Osteoblast (primary cell): ENCODE data around the gene DHRS4. TPM values are rescaled to one million over a fixed set of nuclear protein-coding genes. Genes with fewer than 3 reads are reported as not detected.
"Not testable (repeated sequence)": the region's sequence is repeated elsewhere in the genome, so short reads cannot be mapped to it uniquely, and the experiment has no call there.

Experiments
- DNase-seq: peaks from one replicate; pipeline ENCODE4 v3.0.0; 2011; ENCODE audit warnings: low spot score, mixed read lengths; ENCODE audit not compliant: insufficient read length; ENCODE audit errors: missing footprints
- H2AFZ ChIP-seq: 2 replicates; pipeline ENCODE4 v1.6.0; 2011; ENCODE audit warnings: mild to moderate bottlenecking, low read length
- H3K27ac ChIP-seq: 2 replicates; pipeline ENCODE4 v1.5.1; 2011; ENCODE audit warnings: mild to moderate bottlenecking, low read depth, low read length, moderate library complexity
- H3K27me3 ChIP-seq: 2 replicates; pipeline ENCODE4 v1.6.0; 2012; ENCODE audit warnings: mild to moderate bottlenecking, control low read depth, inconsistent platforms, low read length, moderate library complexity; ENCODE audit not compliant: insufficient read depth
- H3K36me3 ChIP-seq: 2 replicates; pipeline ENCODE4 v1.5.1; 2011; ENCODE audit warnings: mild to moderate bottlenecking, low read length, control low read depth, moderate library complexity; ENCODE audit not compliant: insufficient read depth
- H3K4me1 ChIP-seq: 2 replicates; pipeline ENCODE4 v1.5.1; 2011; ENCODE audit warnings: mild to moderate bottlenecking, low read length, control low read depth, moderate library complexity; ENCODE audit not compliant: insufficient read depth
- H3K4me2 ChIP-seq: 2 replicates; pipeline ENCODE4 v1.6.0; 2011; ENCODE audit warnings: mild to moderate bottlenecking, low read length; ENCODE audit not compliant: insufficient read depth
- H3K4me3 ChIP-seq: fragments of 200-600 bp; sonication (generic); 3 replicates; pipeline ENCODE4 v1.5.1; 2012; ENCODE audit warnings: mild to moderate bottlenecking, low read length, inconsistent platforms; ENCODE audit not compliant: insufficient read depth
- H3K79me2 ChIP-seq: 2 replicates; pipeline ENCODE4 v1.6.0; 2012; ENCODE audit warnings: mild to moderate bottlenecking, low read length, control low read depth, inconsistent platforms; ENCODE audit not compliant: insufficient read depth
- H3K9me3 ChIP-seq: 2 replicates; pipeline ENCODE4 v1.5.1; 2011; ENCODE audit warnings: low read depth, low read length, control low read depth
- H4K20me1 ChIP-seq: 2 replicates; pipeline ENCODE4 v1.6.0; 2012; ENCODE audit warnings: mild to moderate bottlenecking, low read length, control low read depth; ENCODE audit not compliant: insufficient read depth
- CTCF ChIP-seq: IDR thresholded peaks from 2 replicates; pipeline ENCODE4 v1.5.1; 2011; ENCODE audit warnings: mild to moderate bottlenecking, low read depth, low read length, moderate library complexity; ENCODE audit errors: extremely low read depth
- total RNA-seq: library from RNA; depleted of rRNA; stranded (reverse); fragments of >200 nt; gene quantifications from 2 replicates; pipeline ENCODE4 v1.2.3, GENCODE V29; 2012

Gene DHRS4
- total RNA-seq, 1 donor, result 31.5 TPM

DNA sequence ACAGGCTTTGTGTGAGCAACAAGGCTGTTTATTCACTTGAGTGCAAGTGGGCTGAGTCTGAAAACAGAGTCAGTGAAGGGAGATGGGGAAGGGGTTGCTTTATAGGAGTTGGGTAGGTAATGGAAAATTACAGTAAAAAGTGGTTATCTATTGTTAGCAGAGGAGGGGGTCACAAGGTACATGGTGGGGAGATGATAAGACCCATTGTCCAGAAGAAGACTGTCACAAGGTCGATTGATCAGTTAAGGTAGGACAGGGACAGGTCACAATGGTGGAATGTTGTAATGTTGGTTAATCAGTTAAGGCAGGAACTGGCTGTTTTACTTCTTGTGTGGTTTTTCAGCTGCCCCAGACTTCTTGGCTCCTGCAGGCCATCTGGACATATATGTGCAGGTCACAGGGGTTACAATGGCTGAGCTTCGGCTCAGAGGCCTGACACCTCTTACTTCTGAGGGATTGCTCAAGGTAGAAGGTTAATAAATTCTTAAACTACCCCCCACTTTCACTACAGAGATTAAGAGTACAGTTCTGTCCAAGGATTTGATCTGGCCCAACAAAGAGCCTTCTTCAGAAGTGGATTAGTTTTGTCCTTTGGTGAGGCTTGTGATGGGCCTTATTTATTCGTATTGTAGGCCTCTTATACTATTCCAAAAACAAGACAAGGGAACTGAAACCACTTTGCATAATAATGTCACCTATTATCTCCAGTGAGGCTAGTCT, 13.8 kb upstream of the DHRS4 start:
- Histone ChIP-seq H3K9me3 (no peaks in the 10 kb centered on the region), H3K4me1 (no peaks in the 10 kb centered on the region), H4K20me1 (no peaks in the 10 kb centered on the region), H3K4me3 (no peak overlapping the region), H3K36me3 (no peaks in the 10 kb centered on the region), H3K4me2 (no peak overlapping the region), H3K27me3 (no peaks in the 10 kb centered on the region), H3K79me2 (no peaks in the 10 kb centered on the region), H3K27ac (no peak overlapping the region), H2AFZ (no peak overlapping the region)
- DNase-seq, result no peak
- no peak for TF ChIP-seq CTCF

DNA sequence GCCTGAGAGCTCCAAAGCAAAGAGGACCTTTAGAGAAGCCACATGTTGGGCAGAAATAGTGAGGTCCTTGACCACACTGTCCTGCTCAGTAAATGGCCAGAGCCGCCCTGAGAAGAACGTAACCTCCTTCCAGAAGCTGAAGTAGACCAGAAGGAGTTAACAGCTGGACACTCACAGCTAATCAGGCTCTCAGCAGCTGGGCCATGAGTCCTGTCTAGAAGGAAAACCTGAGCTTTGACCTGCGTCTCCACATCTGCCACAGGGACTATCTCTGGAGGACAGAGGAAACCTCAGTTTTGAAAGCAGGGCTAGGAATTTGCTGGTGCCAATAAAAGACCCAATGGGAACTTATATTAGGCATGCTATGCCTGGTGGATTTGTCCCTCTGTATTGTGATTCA, 12.3 kb upstream of the DHRS4 start:
- Histone ChIP-seq H3K36me3 (no peaks in the 10 kb centered on the region), H3K4me1 (no peaks in the 10 kb centered on the region), H3K27me3 (no peaks in the 10 kb centered on the region), H3K79me2 (no peaks in the 10 kb centered on the region), H3K4me3 (no peak overlapping the region), H3K4me2 (no peak overlapping the region), H2AFZ (no peak overlapping the region), H4K20me1 (no peaks in the 10 kb centered on the region), H3K27ac (no peak overlapping the region), H3K9me3 (no peaks in the 10 kb centered on the region)
- DNase-seq, result no peak
- no peak for TF ChIP-seq CTCF

DNA sequence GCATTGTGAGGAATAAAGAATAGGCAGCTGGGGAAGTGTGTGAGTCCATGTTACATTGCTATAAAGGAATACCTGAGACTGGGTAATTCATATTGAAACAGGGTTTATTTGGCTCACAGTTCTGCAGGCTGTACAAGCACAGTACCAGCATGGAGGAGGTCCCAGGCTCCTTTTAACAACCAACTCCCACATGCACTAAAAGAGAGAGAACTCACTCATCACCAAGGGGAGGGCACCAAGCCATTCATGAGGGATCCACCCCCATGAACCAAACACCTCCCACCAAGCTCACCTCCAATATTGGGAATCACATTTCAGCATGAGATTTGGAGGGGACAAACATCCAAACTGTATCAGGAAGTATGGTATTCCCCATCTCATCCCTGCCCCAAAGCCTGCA, 11.9 kb upstream of the DHRS4 start:
- Histone ChIP-seq H4K20me1 (no peaks in the 10 kb centered on the region), H3K9me3 (no peaks in the 10 kb centered on the region), H3K4me1 (no peaks in the 10 kb centered on the region), H3K4me3 (no peak overlapping the region), H3K27ac (no peak overlapping the region), H3K4me2 (no peak overlapping the region), H2AFZ (no peak overlapping the region), H3K79me2 (no peaks in the 10 kb centered on the region), H3K27me3 (no peaks in the 10 kb centered on the region), H3K36me3 (no peaks in the 10 kb centered on the region)
- TF ChIP-seq CTCF, result no peak
- no peak for DNase-seq

DNA sequence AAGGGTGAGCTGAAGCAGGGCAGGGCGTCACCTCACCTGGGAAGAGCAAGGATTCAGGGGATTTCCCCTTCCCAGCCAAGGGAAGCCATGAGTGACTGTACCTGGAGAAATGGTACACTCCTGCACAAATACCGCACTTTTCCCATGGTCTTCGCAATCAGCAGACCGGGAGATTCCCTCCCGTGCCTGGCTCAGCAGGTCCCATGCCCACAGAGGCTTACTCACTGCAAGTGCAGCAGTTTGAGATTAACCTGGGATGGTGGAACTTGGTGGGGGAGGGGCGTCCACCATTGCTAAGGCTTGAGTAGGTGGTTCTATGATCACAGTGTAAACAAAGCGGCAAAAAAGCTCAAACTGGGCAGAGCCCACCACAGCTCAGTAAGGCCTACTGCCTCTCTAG, 11.0 kb upstream of the DHRS4 start:
- Histone ChIP-seq H3K36me3 (no peaks in the 10 kb centered on the region), H3K27me3 (no peaks in the 10 kb centered on the region), H2AFZ (no peak overlapping the region), H4K20me1 (no peaks in the 10 kb centered on the region), H3K4me3 (no peak overlapping the region), H3K27ac (no peak overlapping the region), H3K4me2 (no peak overlapping the region), H3K9me3 (no peaks in the 10 kb centered on the region), H3K4me1 (no peaks in the 10 kb centered on the region), H3K79me2 (no peaks in the 10 kb centered on the region)
- TF ChIP-seq CTCF, result no peak
- no peak for DNase-seq

DNA sequence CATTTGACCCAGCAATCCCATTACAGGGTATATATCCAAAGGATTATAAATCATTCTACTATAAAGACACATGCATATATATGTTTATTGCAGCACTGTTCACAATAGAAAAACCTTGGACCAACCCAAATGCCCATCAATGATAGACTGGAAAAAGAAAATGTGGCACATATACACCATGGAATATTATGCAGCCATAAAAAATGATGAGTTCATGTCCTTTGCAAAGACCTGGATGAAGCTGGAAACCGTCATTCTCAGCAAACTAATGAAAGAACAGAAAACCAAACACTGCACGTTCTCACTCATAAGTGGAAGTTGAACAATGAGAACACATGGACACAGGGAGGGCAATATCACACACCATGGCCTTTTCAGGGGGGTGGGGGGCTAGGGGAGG, 4.5 kb upstream of the DHRS4 start:
- H3K27me3 ChIP-seq, H3K36me3 ChIP-seq, H3K79me2 ChIP-seq, H3K4me2 ChIP-seq, H3K27ac ChIP-seq, H3K4me3 ChIP-seq, H3K4me1 ChIP-seq, H3K9me3 ChIP-seq, H4K20me1 ChIP-seq, DNase-seq, H2AFZ ChIP-seq: not testable (repeated sequence)
